OCI-LY7 (cell line): ENCODE measurements around the gene YIPF6.

Experiments used
- EZH2phosphoT487 ChIP-seq: fragments of 200-600 bp; sonication (generic); IDR thresholded peaks from 2 replicates; pipeline ENCODE4 v1.6.1; 2018; ENCODE audit warnings: low read depth, borderline replicate concordance, mild to moderate bottlenecking, mixed run types, antibody characterized with exemption, low read length, moderate library complexity, mixed read lengths
- TF ChIP-seq, protein P1 (sequence below): fragments of 200-600 bp; sonication (generic); conservative IDR thresholded peaks from 2 replicates; pipeline ENCODE4 v1.5.1; 2014; ENCODE audit warnings: mild to moderate bottlenecking, antibody characterized with exemption, low read length, moderate library complexity, mixed read lengths

DNA sequence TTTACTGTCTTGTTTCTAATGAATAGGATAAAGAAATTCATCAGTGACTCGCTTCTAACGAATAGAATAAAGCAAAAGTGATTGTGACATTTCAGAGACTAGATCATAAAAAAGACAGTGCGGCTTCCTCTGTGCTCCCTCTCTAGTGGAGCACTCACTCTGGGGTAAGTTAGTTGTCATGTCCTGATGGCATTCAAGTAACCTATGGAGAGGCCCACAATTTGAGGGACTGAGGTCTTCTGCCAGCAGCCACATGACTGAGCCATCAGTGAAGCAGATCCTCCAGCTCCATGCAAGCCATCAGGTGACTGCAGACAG lies 72.4 kb downstream of the YIPF6 start:
- TF ChIP-seq, protein P1, sequence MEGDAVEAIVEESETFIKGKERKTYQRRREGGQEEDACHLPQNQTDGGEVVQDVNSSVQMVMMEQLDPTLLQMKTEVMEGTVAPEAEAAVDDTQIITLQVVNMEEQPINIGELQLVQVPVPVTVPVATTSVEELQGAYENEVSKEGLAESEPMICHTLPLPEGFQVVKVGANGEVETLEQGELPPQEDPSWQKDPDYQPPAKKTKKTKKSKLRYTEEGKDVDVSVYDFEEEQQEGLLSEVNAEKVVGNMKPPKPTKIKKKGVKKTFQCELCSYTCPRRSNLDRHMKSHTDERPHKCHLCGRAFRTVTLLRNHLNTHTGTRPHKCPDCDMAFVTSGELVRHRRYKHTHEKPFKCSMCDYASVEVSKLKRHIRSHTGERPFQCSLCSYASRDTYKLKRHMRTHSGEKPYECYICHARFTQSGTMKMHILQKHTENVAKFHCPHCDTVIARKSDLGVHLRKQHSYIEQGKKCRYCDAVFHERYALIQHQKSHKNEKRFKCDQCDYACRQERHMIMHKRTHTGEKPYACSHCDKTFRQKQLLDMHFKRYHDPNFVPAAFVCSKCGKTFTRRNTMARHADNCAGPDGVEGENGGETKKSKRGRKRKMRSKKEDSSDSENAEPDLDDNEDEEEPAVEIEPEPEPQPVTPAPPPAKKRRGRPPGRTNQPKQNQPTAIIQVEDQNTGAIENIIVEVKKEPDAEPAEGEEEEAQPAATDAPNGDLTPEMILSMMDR, result no peak
- no peak for TF ChIP-seq EZH2phosphoT487
